SU-DHL-6 (cell line): Measurements from ENCODE around the gene TAOK2.
"Not testable (repeated sequence)": the region's sequence is repeated elsewhere in the genome, so short reads cannot be mapped to it uniquely, and the experiment has no call there.

Experiments used
- H2AFZ ChIP-seq: fragments of 200-600 bp; sonication (generic); 2 replicates; pipeline ENCODE4 v1.6.1; 2014; ENCODE audit warnings: low read depth, mild to moderate bottlenecking, moderate library complexity, mixed read lengths, antibody characterized with exemption, low read length; ENCODE audit not compliant: severe bottlenecking
- H3F3A ChIP-seq: fragments of 200-600 bp; shearing (Covaris generic); 2 replicates; pipeline ENCODE4 v1.6.0; 2016; ENCODE audit warnings: antibody characterized with exemption, mild to moderate bottlenecking; ENCODE audit not compliant: insufficient read depth
- H3K27ac ChIP-seq: fragments of 200-600 bp; sonication (generic); 2 replicates; pipeline ENCODE4 v1.5.1; 2016; ENCODE audit warnings: low read depth, mild to moderate bottlenecking, low read length, moderate library complexity, mixed read lengths
- H3K27me3 ChIP-seq: fragments of 200-600 bp; sonication (generic), shearing (Covaris generic); 2 replicates; pipeline ENCODE4 v1.6.0; 2014; ENCODE audit warnings: mild to moderate bottlenecking, low read length
- H3K36me3 ChIP-seq: fragments of 200-600 bp; sonication (generic); 2 replicates; pipeline ENCODE4 v1.6.1; 2014; ENCODE audit warnings: mild to moderate bottlenecking, low read length, mixed read lengths
- H3K4me2 ChIP-seq: fragments of 300-600, 200-600 bp; shearing (Covaris generic), sonication (generic); 2 replicates; pipeline ENCODE4 v1.6.0; 2014; ENCODE audit warnings: low read length, low read depth, mild to moderate bottlenecking; ENCODE audit not compliant: poor library complexity, severe bottlenecking
- H3K4me3 ChIP-seq: fragments of 200-600 bp; sonication (generic); 2 replicates; pipeline ENCODE4 v1.5.1; 2014; ENCODE audit warnings: antibody characterized with exemption, low read length, mild to moderate bottlenecking, mixed read lengths; ENCODE audit not compliant: insufficient read depth, poor library complexity, severe bottlenecking
- H3K79me2 ChIP-seq: fragments of 200-600 bp; sonication (generic); 2 replicates; pipeline ENCODE4 v1.6.1; 2014; ENCODE audit warnings: mild to moderate bottlenecking, low read length, moderate library complexity; ENCODE audit not compliant: insufficient read depth
- H3K9ac ChIP-seq: fragments of 200-600 bp; sonication (generic); 2 replicates; pipeline ENCODE4 v1.7.0; 2014; ENCODE audit warnings: mild to moderate bottlenecking, low read length
- H3K9me2 ChIP-seq: fragments of 200-600 bp; sonication (generic); replicated peaks from 2 replicates; pipeline ENCODE4 v1.6.1; 2014; ENCODE audit warnings: low read length; ENCODE audit not compliant: insufficient read depth
- H3K9me3 ChIP-seq: fragments of 200-600 bp; sonication (generic); 2 replicates; pipeline ENCODE4 v1.6.1; 2014; ENCODE audit warnings: low read length, mixed read lengths; ENCODE audit not compliant: insufficient read depth
- H4K20me1 ChIP-seq: fragments of 200-600 bp; sonication (generic); 2 replicates; pipeline ENCODE4 v1.6.1; 2014; ENCODE audit warnings: low read depth, mild to moderate bottlenecking, antibody characterized with exemption, low read length, moderate library complexity, mixed read lengths
- CTCF ChIP-seq: fragments of 200-600 bp; sonication (generic); IDR thresholded peaks from one replicate; pipeline ENCODE4 v1.5.1; 2017; ENCODE audit warnings: antibody characterized with exemption, mild to moderate bottlenecking, low read length, moderate library complexity; ENCODE audit not compliant: insufficient read depth, poor library complexity, severe bottlenecking
- EZH2phosphoT487 ChIP-seq: fragments of 200-600 bp; sonication (generic), shearing (Covaris generic); conservative IDR thresholded peaks from 2 replicates; pipeline ENCODE4 v1.6.1; 2018; ENCODE audit warnings: mild to moderate bottlenecking, antibody characterized with exemption, low read length, moderate library complexity, mixed read lengths

The TAOK2 gene

GRCh38 chr16:30040221-30040620 lies 66.6 kb downstream of the TAOK2 start:
- Histone ChIP-seq H4K20me1 (no peaks in the 10 kb centered on the region), H3K79me2 (no peaks in the 10 kb centered on the region), H3K4me2 (no peak overlapping the region), H3K36me3 (no peaks in the 10 kb centered on the region), H3K27me3 (no peaks in the 10 kb centered on the region), H2AFZ (no peak overlapping the region), H3K9ac (no peak overlapping the region), H3K4me3 (no peak overlapping the region), H3F3A (no peaks in the 10 kb centered on the region), H3K9me2 (no peaks in the 10 kb centered on the region), H3K27ac (no peak overlapping the region), H3K9me3 (no peaks in the 10 kb centered on the region)
- TF ChIP-seq EZH2phosphoT487 (no peak), CTCF (no peak)

- not testable (repeated sequence) for H3K27ac ChIP-seq, H3K9me3 ChIP-seq, H3K9ac ChIP-seq, H3K27me3 ChIP-seq, H3F3A ChIP-seq, H3K9me2 ChIP-seq, H3K79me2 ChIP-seq, H3K4me2 ChIP-seq, H3K36me3 ChIP-seq, H2AFZ ChIP-seq, H4K20me1 ChIP-seq, H3K4me3 ChIP-seq
Measured at GRCh38 chr16:30040690-30041089, 67.0 kb downstream of the TAOK2 start.

GRCh38 chr16:30041841-30042240 lies 68.2 kb downstream of the TAOK2 start:
- Histone ChIP-seq H3K36me3 (no peaks in the 10 kb centered on the region), H3K27me3 (no peaks in the 10 kb centered on the region), H3K4me3 (no peak overlapping the region), H3K79me2 (no peaks in the 10 kb centered on the region), H3K9me3 (no peaks in the 10 kb centered on the region), H3K9ac (no peak overlapping the region), H2AFZ (no peak overlapping the region), H3K4me2 (no peak overlapping the region), H4K20me1 (no peaks in the 10 kb centered on the region), H3F3A (no peaks in the 10 kb centered on the region), H3K9me2 (no peaks in the 10 kb centered on the region), H3K27ac (no peak overlapping the region)
- no peak for TF ChIP-seq EZH2phosphoT487
- TF ChIP-seq CTCF: no peak
